K562 (cell line): ENCODE data around the gene FBXW11. TPM values are rescaled to one million over a fixed set of nuclear protein-coding genes. Genes with fewer than 3 reads are reported as not detected.
A peak's percentile ranks its signal among the peaks of the same experiment; 100 is the strongest.

Source experiments
- ATAC-seq: fragments of 200-7000 bp; cut with Tn5 transposase; 3 replicates; pipeline ENCODE4 v1.9.1; 2020; ENCODE audit warnings: moderate library complexity
- BruUV-seq: library from RNA; stranded (reverse); fragments of 400-500 nt; replicated peaks from 2 replicates; lab custom pipeline; 2021; lab: Mats Ljungman, UMichigan
- CTCF ChIA-PET: fragments of 300-600 bp; formaldehyde crosslinking; extraction: SDS; loops from one replicate; lab custom pipeline; 2021; ENCODE audit warnings: low intra/inter-chr PET ratio; lab: Yijun Ruan, JAX
- POLR2A ChIA-PET: fragments of 300-600, 350-650 bp; sonication (Branson Sonifier 250); formaldehyde crosslinking; extraction: SDS; loops from one replicate; lab custom pipeline; 2021; ENCODE audit warnings: antibody characterized with exemption, inconsistent platforms; lab: Yijun Ruan, JAX
- DNase-seq, 4 experiments: peaks; one replicate each; pipeline versions ENCODE4 v3.0.0 to v3.0.0-alpha.2; 2011 to 2018; ENCODE audit warnings: low spot score in 3 of 4, mixed read lengths in 3 of 4; ENCODE audit errors: extremely low read depth in 1 of 4
- FAIRE-seq: peaks from 2 replicates; lab custom pipeline; 2011; peaks lifted over from hg19 to GRCh38; lab: Jason Lieb, UNC
- H2AFZ ChIP-seq: 2 replicates; pipeline ENCODE4 v1.6.0; 2011; ENCODE audit warnings: low read depth, low read length, control low read depth, inconsistent platforms
- H3K27ac ChIP-seq: fragments of 200-600 bp; 3 replicates; pipeline ENCODE4 v1.8.0; 2011; ENCODE audit warnings: low read depth, mild to moderate bottlenecking, control low read depth, inconsistent platforms, low read length, moderate library complexity, mixed read lengths; ENCODE audit errors: extremely low read depth
- H3K27me3 ChIP-seq, 2 experiments: fragments of 300-600 bp in 1 of 2; 2 replicates in 1 of 2; 3 replicates in 1 of 2; pipeline versions ENCODE4 v1.6.0 to v1.8.0; 2011; ENCODE audit warnings: inconsistent platforms in 2 of 2, low read length in 2 of 2, mild to moderate bottlenecking in 1 of 2, mixed read lengths in 1 of 2, moderate library complexity in 1 of 2; ENCODE audit not compliant: control insufficient read depth in 2 of 2, insufficient read depth in 2 of 2
- H3K36me3 ChIP-seq: fragments of 300-600 bp; 3 replicates; pipeline ENCODE4 v1.8.0; 2011; ENCODE audit warnings: mild to moderate bottlenecking, low read length, inconsistent platforms; ENCODE audit not compliant: control insufficient read depth, insufficient read depth
- H3K4me1 ChIP-seq, 2 experiments: fragments of 200-600 bp in 1 of 2; replicated peaks in 1 of 2; 2 replicates in 1 of 2; 3 replicates in 1 of 2; pipeline versions ENCODE4 v1.5.1 to v1.8.0; 2011; ENCODE audit warnings: inconsistent platforms in 2 of 2, low read length in 2 of 2, mild to moderate bottlenecking in 1 of 2, mixed read lengths in 1 of 2, moderate library complexity in 1 of 2; ENCODE audit not compliant: control insufficient read depth in 2 of 2, insufficient read depth in 2 of 2
- H3K4me2 ChIP-seq: 2 replicates; pipeline ENCODE4 v1.6.1; 2011; ENCODE audit warnings: low read length, control low read depth, inconsistent platforms, mixed read lengths; ENCODE audit not compliant: insufficient read depth
- H3K4me3 ChIP-seq: fragments of 200-600 bp; sonication (generic), shearing (Covaris generic); 2 replicates; pipeline ENCODE4 v1.5.1; 2016; ENCODE audit warnings: control low read depth, inconsistent platforms
- H3K79me2 ChIP-seq: fragments of 200-600 bp; 3 replicates; pipeline ENCODE4 v1.8.0; 2011; ENCODE audit warnings: low read length, inconsistent platforms; ENCODE audit not compliant: control insufficient read depth, insufficient read depth
- H3K9ac ChIP-seq, 2 experiments: 2 replicates each; pipeline versions ENCODE4 v1.6.0 to v1.6.1; 2011; ENCODE audit warnings: low read depth in 2 of 2, low read length in 2 of 2, control low read depth in 1 of 2, inconsistent platforms in 1 of 2, mild to moderate bottlenecking in 1 of 2, mixed read lengths in 1 of 2; ENCODE audit not compliant: insufficient read depth in 1 of 2
- H3K9me1 ChIP-seq: one replicate; pipeline ENCODE4 v1.6.0; 2011; ENCODE audit warnings: inconsistent platforms, mild to moderate bottlenecking, low read length, moderate library complexity; ENCODE audit not compliant: control insufficient read depth, insufficient read depth
- H3K9me3 ChIP-seq: replicated peaks from 2 replicates; pipeline ENCODE4 v1.5.1; 2011; ENCODE audit warnings: low read depth, low read length, inconsistent platforms; ENCODE audit not compliant: control insufficient read depth, insufficient read depth
- H4K20me1 ChIP-seq: replicated peaks from 2 replicates; pipeline ENCODE4 v1.6.1; 2011; ENCODE audit warnings: low read length, inconsistent platforms, mixed read lengths; ENCODE audit not compliant: control insufficient read depth, insufficient read depth
- ATF4 ChIP-seq: fragments of 450-650 bp; formaldehyde crosslinking; IDR thresholded peaks from 2 replicates; pipeline ENCODE4 v1.4.0; 2022; ENCODE audit warnings: mild to moderate bottlenecking, moderate library complexity
- BCOR ChIP-seq: fragments of 450-650 bp; IDR thresholded peaks from 2 replicates; pipeline ENCODE4 v1.6.1; 2016
- BRD9 ChIP-seq: fragments of 450-650 bp; IDR thresholded peaks from 2 replicates; pipeline ENCODE4 v1.6.1; 2018; ENCODE audit warnings: low read depth; ENCODE audit not compliant: partially characterized antibody
- BRF1 ChIP-seq: IDR thresholded peaks from 3 replicates; pipeline ENCODE4 v1.6.1; 2011; ENCODE audit warnings: borderline replicate concordance, mild to moderate bottlenecking; ENCODE audit not compliant: insufficient read length; ENCODE audit errors: extremely low read depth
- CBX3 ChIP-seq, 2 experiments: IDR thresholded peaks; 1 replicate in 1 of 2; 2 replicates in 1 of 2; pipeline ENCODE4 v1.6.1; 2012; ENCODE audit warnings: inconsistent platforms in 2 of 2, low read length in 2 of 2, borderline replicate concordance in 1 of 2, control low read depth in 1 of 2
- CSDE1 ChIP-seq, 2 experiments: fragments of 450-650 bp; IDR thresholded peaks; 2 replicates each; pipeline ENCODE4 v1.6.1; 2016; ENCODE audit warnings: mild to moderate bottlenecking in 1 of 2
- CTCFL ChIP-seq: IDR thresholded peaks from 2 replicates; pipeline ENCODE4 v1.6.1; 2011; ENCODE audit warnings: borderline replicate concordance, low read depth, mild to moderate bottlenecking, moderate library complexity, low read length; ENCODE audit not compliant: insufficient read depth, poor library complexity, severe bottlenecking
- KDM5B ChIP-seq: fragments of 200-600 bp; sonication (generic); IDR thresholded peaks from 2 replicates; pipeline ENCODE4 v1.6.1; 2012; ENCODE audit warnings: low read depth, mild to moderate bottlenecking, moderate library complexity, low read length, control low read depth, inconsistent platforms; ENCODE audit not compliant: insufficient replicate concordance
- PCBP2 ChIP-seq: fragments of 200-400 bp; formaldehyde crosslinking; IDR thresholded peaks from 2 replicates; pipeline ENCODE4 v1.6.1; 2018; ENCODE audit warnings: low read length, low read depth, mild to moderate bottlenecking, moderate library complexity; ENCODE audit not compliant: poor library complexity, severe bottlenecking
- PKNOX1 ChIP-seq: fragments of 450-650 bp; IDR thresholded peaks from 2 replicates; pipeline ENCODE4 v1.6.1; 2016
- RBM14 ChIP-seq: fragments of 200-400 bp; formaldehyde crosslinking; IDR thresholded peaks from 2 replicates; pipeline ENCODE4 v1.6.1; 2018; ENCODE audit warnings: low read depth, mild to moderate bottlenecking, low read length, moderate library complexity, borderline replicate concordance; ENCODE audit not compliant: insufficient read depth
- SREBF2 ChIP-seq: sonication (generic); formaldehyde crosslinking; IDR thresholded peaks from 2 replicates; pipeline ENCODE4 v1.4.0; 2020; ENCODE audit warnings: mild to moderate bottlenecking, missing genetic modification reagents
- TCF15 ChIP-seq: fragments of 250-450 bp; sonication (Bioruptor Pico); IDR thresholded peaks from 2 replicates; pipeline ENCODE4 v1.8.0; 2022; ENCODE audit warnings: moderate library complexity, mild to moderate bottlenecking, inconsistent platforms
- THRAP3 ChIP-seq: fragments of 450-650 bp; IDR thresholded peaks from 2 replicates; pipeline ENCODE4 v1.6.1; 2016; ENCODE audit warnings: mild to moderate bottlenecking, inconsistent platforms, borderline replicate concordance
- TRIM28 ChIP-seq: fragments of 450-650 bp; IDR thresholded peaks from 2 replicates; pipeline ENCODE4 v1.6.1; 2017
- USF1 ChIP-seq: sonication (generic); formaldehyde crosslinking; IDR thresholded peaks from 2 replicates; pipeline ENCODE4 v1.9.0; 2022; ENCODE audit warnings: mild to moderate bottlenecking, missing genetic modification reagents
- ZNF212 ChIP-seq: fragments of 450-650 bp; formaldehyde crosslinking; IDR thresholded peaks from 2 replicates; pipeline ENCODE4 v1.4.0; 2020; ENCODE audit warnings: mild to moderate bottlenecking
- ZNF561 ChIP-seq: fragments of 450-650 bp; formaldehyde crosslinking; conservative IDR thresholded peaks from 2 replicates; pipeline ENCODE4 v1.4.0; 2020; ENCODE audit warnings: mild to moderate bottlenecking, moderate library complexity
- WGBS: fragments of 100-300 bp; shearing (Covaris generic); methylation state at CpG from one replicate; pipeline ENCODE4 v1.1.6; 2016; ENCODE audit warnings: low coverage, mixed read lengths; ENCODE audit not compliant: insufficient coverage; ENCODE audit errors: missing lambda C conversion rate; 5-methylcytosine and 5-hydroxymethylcytosine counted together
- in situ Hi-C: fragments of 300-500 bp; cut with MboI; formaldehyde crosslinking; loops from 4 replicates; pipeline ENCODE4 v1.15.0; 2018; ENCODE audit warnings: inconsistent platforms, mixed read lengths
- intact Hi-C: fragments of 100-400 bp; cut with micrococcal nuclease; formaldehyde crosslinking; loops from 2 replicates; pipeline ENCODE4 v1.14.2; 2022
- polyA plus RNA-seq, 8 experiments: library from polyadenylated mRNA; depleted of rRNA in 4 of 8; stranded (reverse) in 5 of 8; unstranded in 3 of 8; fragments of >200 nt; fragmentation: Nextera tagmentation in 2 of 8; fragmentation: Illumina TruSeq in 1 of 8; extraction: Ambion mirVana in 2 of 8; extraction: Trizol in 1 of 8; gene quantifications; 2 replicates each; pipeline versions ENCODE4 v1.2.1 to v1.2.3, GENCODE V29; 2011 to 2014; ENCODE audit warnings: inconsistent platforms in 1 of 8, missing spikeins in 1 of 8
- total RNA-seq, 7 experiments: library from RNA; depleted of rRNA in 6 of 7; stranded (reverse); fragments of >200 nt in 6 of 7; fragmentation: Illumina TruSeq in 2 of 7; extraction: Trizol in 2 of 7; gene quantifications; 2 replicates each; pipeline versions ENCODE4 v1.2.1 to v1.2.3, GENCODE V29; 2011 to 2021; ENCODE audit warnings: low replicate concordance in 1 of 7

The FBXW11 gene
- total and polyA plus RNA-seq, 9 of the 15 experiments (the other 6 are each of a cell fraction or from before 2014, with no cell fraction given), result 3.0 to 28.6 (median 23.6) TPM

GRCh38 chr5:171979606-171980005 is 26.8 kb downstream of the FBXW11 start:
- H3K4me3 ChIP-seq, result no peak overlapping the region
- no TSS peak for BruUV-seq
- DNase-seq (no peak), FAIRE-seq (no peak), ATAC-seq (no peak)
- no peaks in the 10 kb centered on the region for H3K27me3 ChIP-seq
- WGBS, result 80% methylated on average over 8 of the region's 8 CpGs
- CTCF ChIA-PET, result no interaction called here
- H3K4me2 ChIP-seq, result no peak overlapping the region
- H2AFZ ChIP-seq, result no peak overlapping the region
- POLR2A ChIA-PET, result no interaction called here
- H3K36me3 ChIP-seq, result no peaks in the 10 kb centered on the region
- H3K4me1 ChIP-seq, result no peaks in the 10 kb centered on the region; a peak in 1 of 5 replicates
- peaks cover 57% of the 10 kb centered on the region for H3K79me2 ChIP-seq
- in situ Hi-C loops (no loop called here), intact Hi-C loops (no loop called here)
- no peak overlapping the region for H3K9ac ChIP-seq
- no peaks in the 10 kb centered on the region for H3K9me3 ChIP-seq
- H4K20me1 ChIP-seq, result no peaks in the 10 kb centered on the region
- no peaks in the 10 kb centered on the region for H3K9me1 ChIP-seq
- no peak overlapping the region for H3K27ac ChIP-seq
- no peak for TF ChIP-seq ZNF212 (CRISPR knock-in tag)
- no peak for TF ChIP-seq CTCFL
- TF ChIP-seq BRD9, result no peak
- TF ChIP-seq TCF15, result no peak
- no peak for TF ChIP-seq RBM14
- no peak for TF ChIP-seq SREBF2 (CRISPR knock-in tag)
- TF ChIP-seq USF1, result no peak
- TF ChIP-seq THRAP3, result no peak
- no peak for TF ChIP-seq BCOR
- no peak for TF ChIP-seq PCBP2
- no peak for TF ChIP-seq BRF1
- TF ChIP-seq PKNOX1, result no peak
- no peak for TF ChIP-seq CSDE1 (IDR thresholded peaks at IDR 0.05)
- TF ChIP-seq TRIM28, result peak; percentile 93
- no peak for TF ChIP-seq KDM5B
- TF ChIP-seq CBX3 (IDR thresholded peaks at IDR 0.05; ENCODE audit: borderline replicate concordance in 1 of 2, low read length in 2 of 2), result peak in 1 of 2 experiments; percentile 99; a peak in 2 of 3 replicates
- peak; percentile 50; the same call in 1 of the 2 replicates for TF ChIP-seq ZNF561 (CRISPR knock-in tag)
- no peak for TF ChIP-seq ATF4
